ENCODE data around the gene ZMYND19.

DNA sequence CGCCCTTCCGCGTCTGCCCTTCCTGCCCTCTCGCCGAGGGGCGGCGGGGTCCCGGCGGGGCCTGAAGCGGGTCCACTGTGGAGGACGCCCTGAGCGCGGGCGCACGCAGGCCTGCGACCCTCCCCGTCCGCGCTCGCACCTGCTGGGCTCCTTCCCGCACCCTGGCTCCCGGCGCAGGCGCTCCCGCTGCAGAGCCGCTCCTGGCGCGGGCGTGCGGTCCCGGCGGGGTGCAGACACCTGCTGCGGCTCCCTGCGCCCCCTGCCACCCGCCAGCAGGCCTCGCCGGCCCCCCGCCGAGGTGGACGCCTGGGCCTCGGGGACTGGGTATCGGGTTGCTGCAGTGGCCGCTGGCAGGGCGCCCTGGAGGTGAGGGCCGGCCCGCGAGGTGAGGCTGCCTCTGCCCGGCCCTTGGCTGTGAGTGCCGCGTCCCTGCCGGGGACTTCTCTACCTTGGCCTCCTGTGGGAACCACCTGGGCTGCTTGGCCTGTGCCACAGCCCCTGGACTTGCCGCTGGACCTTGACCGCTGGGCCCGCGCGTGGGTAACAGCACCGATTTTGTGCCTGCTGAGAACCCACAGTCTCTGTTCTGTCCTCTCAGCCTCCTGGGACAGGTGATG is 15.8 kb upstream of the ZMYND19 start:
- TF ChIP-seq, protein P1, sequence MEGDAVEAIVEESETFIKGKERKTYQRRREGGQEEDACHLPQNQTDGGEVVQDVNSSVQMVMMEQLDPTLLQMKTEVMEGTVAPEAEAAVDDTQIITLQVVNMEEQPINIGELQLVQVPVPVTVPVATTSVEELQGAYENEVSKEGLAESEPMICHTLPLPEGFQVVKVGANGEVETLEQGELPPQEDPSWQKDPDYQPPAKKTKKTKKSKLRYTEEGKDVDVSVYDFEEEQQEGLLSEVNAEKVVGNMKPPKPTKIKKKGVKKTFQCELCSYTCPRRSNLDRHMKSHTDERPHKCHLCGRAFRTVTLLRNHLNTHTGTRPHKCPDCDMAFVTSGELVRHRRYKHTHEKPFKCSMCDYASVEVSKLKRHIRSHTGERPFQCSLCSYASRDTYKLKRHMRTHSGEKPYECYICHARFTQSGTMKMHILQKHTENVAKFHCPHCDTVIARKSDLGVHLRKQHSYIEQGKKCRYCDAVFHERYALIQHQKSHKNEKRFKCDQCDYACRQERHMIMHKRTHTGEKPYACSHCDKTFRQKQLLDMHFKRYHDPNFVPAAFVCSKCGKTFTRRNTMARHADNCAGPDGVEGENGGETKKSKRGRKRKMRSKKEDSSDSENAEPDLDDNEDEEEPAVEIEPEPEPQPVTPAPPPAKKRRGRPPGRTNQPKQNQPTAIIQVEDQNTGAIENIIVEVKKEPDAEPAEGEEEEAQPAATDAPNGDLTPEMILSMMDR (IDR thresholded peaks at IDR 0.05 in 4 of 5, conservative IDR thresholded peaks at IDR 0.05 in 1 of 5): no peak
- no peak for TF ChIP-seq POLR2A (IDR thresholded peaks at IDR 0.05)
